Gastroesophageal sphincter (tissue), 3 donors: ENCODE data around the gene ERG.

Source experiments
- POLR2AphosphoS5 ChIP-seq: sonication (generic); formaldehyde crosslinking; IDR thresholded peaks from one replicate; pipeline ENCODE4 v1.6.1; 2017; ENCODE audit warnings: antibody characterized with exemption
- TF ChIP-seq, protein P1 (sequence below), 4 experiments: fragments of 200-600 bp in 2 of 4; fragments of 450-650 bp in 2 of 4; sonication (generic) in 1 of 4; IDR thresholded peaks; one replicate each; pipeline ENCODE4 v1.5.1; 2017 to 2019; ENCODE audit warnings: antibody characterized with exemption in 4 of 4, mild to moderate bottlenecking in 2 of 4, moderate library complexity in 2 of 4

DNA sequence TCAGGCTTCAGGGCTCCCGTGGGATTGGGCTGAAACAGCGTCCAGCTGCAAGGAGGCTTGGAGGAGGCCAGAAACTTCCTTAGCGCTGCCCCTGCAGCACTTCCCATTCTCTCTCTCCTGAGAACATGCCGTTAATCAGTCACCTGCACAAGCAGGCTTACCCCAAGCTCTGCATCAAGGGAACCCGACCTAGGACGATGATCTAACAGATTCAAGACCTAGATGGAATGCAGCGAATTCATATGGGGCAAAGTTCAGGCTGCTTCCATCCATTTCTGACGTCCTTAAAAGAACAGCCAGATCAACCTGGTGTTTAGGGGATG is 114.1 kb downstream of the ERG start:
- TF ChIP-seq, protein P1, sequence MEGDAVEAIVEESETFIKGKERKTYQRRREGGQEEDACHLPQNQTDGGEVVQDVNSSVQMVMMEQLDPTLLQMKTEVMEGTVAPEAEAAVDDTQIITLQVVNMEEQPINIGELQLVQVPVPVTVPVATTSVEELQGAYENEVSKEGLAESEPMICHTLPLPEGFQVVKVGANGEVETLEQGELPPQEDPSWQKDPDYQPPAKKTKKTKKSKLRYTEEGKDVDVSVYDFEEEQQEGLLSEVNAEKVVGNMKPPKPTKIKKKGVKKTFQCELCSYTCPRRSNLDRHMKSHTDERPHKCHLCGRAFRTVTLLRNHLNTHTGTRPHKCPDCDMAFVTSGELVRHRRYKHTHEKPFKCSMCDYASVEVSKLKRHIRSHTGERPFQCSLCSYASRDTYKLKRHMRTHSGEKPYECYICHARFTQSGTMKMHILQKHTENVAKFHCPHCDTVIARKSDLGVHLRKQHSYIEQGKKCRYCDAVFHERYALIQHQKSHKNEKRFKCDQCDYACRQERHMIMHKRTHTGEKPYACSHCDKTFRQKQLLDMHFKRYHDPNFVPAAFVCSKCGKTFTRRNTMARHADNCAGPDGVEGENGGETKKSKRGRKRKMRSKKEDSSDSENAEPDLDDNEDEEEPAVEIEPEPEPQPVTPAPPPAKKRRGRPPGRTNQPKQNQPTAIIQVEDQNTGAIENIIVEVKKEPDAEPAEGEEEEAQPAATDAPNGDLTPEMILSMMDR (IDR thresholded peaks at IDR 0.05), result no peak
- TF ChIP-seq POLR2AphosphoS5, result no peak
